T-helper 2 cell (primary cell): ENCODE measurements around the gene ADGRD2.

Experiments used
- DNase-seq, 5 experiments: peaks; one replicate each; pipeline versions ENCODE4 v3.0.0 to v3.0.0-alpha.2; 2012 to 2022

Gene ADGRD2

DNA sequence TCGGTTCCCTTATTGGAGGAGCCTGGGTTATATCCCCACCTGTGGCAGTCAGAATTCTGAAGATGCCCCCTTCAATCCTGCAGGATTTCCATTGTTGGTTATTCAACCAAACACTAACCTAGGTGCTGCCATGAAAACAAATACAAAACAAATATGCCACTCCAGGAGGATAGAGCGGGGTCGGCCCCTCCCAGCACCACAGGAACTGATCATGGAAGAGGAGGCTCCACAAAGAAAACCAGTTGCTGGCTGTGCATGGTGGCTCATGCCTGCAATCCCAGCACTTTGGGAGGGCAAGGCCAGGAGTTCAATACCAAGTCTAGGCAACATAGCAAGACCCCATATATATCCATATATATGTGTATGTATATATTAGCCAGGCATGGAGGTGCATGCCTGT is 13.2 kb upstream of the ADGRD2 start:
- DNase-seq = no peak

DNA sequence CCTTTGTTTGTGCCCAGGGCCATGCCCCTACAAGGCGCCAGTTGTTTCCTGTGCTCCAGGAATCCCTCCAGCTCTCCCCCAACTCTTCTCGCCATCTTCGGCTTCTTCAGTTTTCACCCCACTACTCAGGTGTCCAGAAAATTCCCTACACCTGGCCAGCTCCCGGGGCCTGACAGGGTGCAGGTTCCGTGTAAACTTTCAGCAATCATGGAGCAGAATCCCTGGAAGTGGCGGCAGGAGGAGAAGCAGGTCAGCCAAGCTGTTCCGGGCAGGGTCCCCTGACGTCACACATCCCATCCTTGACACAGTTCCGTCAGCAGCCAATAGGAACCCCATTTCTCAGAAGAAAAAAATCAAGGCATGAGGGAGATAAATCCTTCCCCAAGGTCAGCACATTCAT is 12.2 kb upstream of the ADGRD2 start:
- no peak for DNase-seq

DNA sequence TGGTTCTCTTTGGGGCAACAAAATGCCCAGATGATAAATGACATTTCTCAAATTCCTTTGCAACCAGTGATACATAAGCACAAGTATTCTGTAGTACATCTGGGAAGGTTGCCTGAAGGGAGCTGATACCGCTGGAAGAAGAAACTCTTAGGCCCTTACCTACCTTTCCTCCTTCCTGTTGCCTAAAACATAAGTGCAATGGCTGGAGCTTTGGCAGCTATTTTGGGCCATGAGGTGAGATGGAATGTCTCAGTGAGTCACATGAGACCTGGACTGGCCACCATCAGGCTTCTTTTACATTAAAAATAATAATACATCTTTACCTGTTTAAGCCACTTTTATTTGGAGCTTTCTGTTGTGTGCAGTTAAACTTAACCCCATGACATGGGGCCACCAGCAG is 11.2 kb upstream of the ADGRD2 start:
- DNase-seq = no peak

DNA sequence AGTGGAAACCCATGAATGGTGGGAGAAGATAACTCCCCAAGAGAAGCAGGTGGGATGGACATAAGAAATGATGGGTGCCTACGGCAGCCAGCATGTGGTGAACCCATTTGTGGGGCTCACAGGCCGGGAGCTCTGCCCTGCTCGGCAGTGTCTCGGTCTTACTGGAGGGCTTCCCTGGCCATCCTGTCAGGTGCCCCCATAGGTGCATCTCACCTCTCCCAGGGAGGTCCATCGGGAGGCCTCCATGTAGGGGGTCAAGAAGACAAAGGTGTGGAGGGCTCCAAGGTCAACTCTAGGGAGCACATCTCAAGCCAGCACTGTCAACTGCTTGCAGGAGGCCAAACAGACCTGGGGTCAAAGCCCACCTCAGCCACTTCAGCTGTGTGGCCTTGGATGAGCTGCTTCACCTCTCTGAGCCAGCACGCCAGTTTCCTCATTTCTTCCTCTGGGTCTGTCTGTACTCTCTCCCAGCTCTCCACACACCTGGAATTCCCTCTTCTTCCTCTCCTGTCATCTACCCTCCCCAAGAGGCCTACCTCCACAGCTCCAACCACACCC is 10.5 kb upstream of the ADGRD2 start:
- no peak for DNase-seq

DNA sequence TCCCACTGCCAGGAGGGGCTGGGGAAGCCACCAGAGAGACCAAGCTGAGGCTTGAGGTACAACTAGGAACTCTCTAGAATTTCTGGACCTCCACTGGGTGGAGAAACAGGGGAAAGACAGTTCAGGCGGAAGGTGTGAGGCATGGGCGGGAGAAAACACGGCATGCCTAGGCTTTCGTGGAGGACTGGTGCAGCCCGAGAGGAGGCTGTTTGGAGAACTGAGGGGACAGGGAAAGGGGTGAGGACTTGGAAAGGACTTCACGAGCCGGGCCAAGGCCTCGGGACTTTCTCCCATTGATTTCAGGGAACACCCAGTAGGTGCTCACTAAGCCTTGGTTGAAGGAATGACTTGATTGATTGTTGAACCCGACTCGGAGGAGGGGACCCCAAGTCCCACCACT is 9.5 kb upstream of the ADGRD2 start:
- no peak for DNase-seq

DNA sequence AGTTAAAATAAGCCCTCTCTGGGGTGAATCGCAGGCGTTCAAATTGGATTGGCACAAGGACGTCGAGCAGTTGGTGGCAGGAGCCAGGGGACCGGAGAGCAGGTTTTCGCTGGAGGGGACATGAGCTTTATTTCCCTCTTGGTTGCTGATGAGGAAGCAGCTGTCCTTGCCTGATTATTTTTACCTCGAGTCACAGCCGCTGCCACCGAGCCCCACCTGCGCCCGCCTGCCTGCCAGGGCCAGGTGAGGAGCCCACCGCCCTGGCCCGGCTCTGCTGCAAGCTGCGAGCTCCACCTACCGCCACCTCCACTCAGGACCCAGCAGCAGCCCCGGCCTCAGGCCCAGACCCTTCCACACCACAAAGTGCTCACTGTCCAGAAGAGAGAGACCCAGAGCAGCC is 9.0 kb upstream of the ADGRD2 start:
- no peak for DNase-seq

DNA sequence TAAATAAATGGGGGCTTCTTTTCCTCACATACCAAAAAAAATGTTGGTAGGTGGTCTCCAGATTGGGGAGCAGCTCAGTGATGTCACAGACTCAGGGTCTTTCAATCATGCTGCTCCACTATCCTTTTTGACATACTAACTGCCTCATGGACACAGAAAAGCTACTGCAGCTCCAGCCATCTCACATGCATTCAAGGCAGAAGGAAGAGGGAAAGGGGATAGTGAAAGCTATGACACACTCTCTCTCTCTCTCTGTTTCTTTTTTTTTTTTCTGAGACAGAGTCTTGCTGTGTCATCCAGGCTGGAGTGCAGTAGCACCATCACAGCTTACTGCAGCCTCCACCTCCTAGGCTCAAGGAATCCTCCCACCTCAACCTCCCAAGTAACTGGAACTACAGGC is 7.9 kb upstream of the ADGRD2 start:
- DNase-seq = no peak

DNA sequence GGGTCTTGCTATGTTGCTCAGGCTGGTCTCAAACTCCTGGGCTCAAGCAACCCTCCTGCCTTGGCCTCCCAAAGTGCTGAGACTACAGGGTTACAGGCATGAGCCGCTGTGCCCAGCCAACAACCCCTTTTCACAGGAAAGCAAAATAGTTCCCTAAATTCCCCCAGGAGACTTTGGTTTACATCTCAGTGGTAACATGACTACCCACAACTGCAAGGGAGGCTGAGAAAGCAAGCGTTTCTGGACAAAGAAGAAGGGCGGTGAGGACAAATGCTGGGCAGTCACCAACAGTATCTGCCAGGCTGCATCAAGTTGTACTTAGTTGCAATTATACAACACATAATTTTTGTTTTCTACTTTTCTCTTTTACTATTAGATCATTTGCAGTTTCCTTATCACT is 7.4 kb upstream of the ADGRD2 start:
- no peak for DNase-seq

DNA sequence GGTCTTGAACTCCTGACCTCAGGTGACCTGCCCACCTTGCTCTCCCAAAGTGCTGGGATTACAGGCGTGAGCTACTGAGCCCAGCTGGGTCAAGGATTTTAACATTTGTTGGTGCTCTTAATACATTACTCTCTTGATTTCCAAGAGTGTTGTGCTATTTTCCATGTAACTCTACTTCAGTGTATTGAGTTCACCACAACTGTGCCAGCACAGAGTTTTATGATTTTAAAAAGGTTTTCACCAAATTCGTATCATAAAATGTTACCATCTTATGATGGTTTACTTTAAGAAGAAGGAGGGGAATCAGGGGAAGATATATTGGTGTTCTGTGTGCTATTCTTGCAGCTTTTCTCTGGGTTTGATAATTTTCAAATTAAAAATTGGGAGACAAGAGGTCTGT is 6.6 kb upstream of the ADGRD2 start:
- DNase-seq = no peak

DNA sequence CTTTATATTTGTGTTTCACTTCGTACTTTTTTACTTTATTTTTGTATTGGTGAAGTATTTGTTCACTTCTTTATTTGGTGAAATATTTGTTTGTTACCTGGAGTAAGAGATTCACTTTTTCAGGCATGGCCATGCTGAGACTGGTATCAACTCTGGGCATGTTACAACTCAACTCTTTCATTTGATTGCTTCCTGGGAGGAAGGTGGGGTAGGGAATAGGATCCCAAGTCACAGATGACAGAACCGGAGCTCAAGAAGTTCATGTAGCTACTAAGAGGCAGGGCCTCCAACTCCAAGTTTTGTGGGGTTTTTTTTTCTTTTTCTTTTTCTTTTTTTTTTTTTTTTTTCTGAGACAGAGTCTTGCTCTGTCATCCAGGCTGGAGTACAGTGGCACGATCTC is 6.1 kb upstream of the ADGRD2 start:
- DNase-seq = no peak

DNA sequence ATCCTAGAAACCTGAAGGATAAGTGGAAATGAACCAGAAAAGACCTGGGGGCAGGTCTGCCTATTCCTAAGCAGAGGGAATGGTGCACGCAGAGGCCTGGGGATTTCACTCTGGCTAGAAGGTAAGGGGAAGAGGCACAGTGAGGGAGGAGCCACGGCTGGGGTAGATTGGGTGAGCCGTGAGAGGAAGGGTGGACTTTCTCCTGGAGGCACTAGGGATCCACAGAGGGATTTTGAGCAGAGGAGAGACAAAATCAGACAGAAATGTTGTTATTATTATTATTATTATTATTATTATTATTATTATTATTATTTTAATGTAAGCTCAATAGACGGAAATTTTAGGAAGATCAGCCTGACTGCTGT is 3.0 kb upstream of the ADGRD2 start:
- no peak for DNase-seq

DNA sequence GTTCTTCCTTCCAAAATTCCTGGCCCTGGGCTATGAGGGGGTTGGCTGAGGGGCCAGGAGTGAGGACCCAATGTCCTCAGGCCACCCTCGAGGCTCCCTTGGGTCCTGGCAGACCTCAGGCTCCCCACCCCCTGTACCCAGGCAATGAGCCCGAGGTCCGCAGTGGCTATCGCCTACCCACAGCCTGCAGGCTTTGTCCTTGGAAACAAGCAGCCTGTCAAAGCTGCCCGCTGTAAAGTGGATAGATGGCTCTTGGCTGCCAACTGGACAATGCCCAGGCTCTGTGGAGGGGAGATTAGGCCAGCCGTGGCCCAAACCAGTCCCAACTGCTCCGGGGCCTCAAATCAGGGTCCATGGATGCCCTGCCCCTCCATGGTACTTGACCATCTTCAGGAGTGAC is 2.2 kb upstream of the ADGRD2 start:
- no peak for DNase-seq

DNA sequence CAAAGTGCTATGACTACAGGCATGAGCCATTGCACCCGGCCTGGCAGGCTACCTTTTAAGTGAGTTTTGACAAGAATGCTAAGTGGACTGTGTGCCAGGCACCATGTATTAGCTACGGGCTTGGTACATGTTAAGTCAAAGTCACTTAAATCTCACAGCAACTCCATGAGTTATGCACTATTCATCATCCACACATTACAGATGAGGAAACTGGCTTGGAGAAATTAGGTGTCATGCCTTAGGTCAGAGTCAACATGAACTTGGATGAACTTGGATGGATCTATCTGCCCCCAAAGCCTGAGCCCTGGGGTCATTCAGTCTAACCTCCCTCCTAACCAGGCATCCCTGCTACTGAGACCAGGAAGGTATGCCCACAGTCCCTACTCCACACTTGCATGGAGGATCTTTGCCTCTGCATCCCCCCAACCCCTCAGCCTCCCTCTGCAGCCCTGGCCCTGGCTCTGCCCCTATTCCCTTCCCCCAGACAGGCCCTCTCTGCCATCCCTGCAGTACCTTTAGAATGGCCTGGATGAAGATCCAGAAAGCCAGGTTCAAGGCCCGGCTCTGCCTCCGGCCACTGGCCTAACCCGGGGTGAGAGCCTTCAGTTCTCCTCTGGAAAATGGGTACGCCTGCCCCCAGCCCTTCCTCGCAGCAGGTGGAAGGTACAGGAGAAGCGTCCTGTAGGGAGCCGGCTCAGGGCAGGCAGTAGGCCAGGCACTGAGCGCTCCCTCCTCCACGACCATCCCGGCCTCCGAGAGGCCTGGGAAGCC is 685 bp upstream of the ADGRD2 start:
- DNase-seq = no peak

DNA sequence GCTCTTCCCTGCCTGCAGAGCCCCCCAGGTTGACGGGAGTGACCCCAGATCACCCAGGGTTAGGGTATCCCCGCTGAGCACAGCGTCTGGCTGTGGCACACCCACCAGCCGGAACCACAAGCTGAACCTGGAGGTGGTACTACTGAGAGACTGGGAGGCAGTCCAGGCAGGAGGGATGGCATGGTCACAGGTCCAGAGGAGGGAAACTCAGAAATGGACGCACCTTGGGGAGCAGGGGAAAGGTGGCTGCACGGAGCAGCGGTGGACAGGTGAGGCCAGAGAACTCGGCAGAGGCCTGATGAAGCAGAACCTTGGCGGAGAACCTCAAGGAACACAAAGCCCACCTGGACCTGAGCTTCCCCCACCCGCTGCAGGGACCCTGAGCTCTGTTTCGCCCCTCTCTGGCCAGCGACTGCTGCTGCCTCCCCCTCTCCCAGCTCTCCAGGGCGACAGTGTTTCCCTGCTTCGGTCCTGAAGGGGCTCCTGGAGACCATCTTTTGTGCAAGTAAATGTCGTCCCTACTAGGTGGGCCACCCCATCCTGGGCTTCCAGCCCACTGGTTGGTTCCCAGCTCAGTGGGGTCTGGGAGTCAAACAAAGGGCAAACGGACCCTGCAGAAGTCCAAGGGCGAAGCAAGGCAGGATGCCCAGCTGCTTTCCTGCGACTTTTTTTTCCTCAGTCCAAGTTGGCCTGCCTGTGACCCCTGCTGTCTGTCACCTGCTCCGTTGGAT is 845 bp downstream of the ADGRD2 start:
- no peak for DNase-seq

DNA sequence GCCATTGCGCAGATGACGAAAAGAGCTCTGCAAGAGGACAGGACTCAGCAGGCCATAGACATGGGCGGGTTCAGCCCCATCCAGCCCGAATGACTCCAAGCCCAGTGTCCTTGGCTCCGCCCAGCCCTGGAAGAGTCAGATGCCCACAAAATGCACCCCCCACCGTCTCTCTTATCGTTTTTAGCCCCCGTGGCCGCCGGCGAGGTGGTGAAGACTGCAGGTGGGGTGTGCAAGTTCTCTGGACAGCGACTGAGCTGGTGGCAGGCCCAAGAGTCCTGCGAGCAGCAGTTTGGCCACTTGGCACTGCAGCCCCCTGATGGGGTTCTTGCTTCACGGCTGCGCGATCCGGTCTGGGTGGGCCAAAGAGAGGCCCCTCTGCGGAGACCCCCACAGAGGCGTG is 2.1 kb downstream of the ADGRD2 start:
- DNase-seq = no peak

DNA sequence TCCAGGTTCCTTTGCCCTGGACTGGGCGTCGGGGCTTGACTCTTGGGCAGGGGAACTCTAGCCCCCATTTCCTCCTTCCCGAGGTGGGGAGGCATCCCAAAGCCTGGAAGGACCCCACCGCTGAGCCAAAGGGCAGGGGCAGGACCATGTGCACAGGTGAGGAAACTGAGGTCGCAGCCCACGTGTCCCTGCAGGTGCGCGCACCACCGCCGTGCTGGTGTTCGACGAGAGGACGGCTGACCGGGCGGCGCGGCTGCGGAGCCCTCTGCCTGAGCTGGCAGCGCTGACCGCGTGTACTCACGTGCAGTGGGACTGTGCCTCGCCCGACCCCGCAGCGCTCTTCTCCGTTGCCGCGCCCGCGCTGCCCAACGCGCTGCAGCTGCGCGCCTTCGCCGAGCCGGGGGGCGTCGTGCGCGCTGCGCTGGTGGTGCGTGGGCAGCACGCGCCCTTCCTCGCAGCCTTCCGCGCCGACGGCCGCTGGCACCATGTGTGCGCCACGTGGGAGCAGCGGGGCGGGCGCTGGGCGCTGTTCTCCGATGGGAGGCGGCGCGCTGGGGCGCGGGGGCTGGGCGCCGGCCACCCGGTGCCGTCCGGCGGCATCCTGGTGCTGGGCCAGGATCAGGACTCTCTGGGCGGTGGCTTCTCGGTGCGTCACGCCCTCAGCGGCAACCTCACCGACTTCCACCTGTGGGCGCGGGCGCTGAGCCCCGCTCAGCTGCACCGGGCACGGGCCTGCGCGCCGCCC is 2.8 kb downstream of the ADGRD2 start:
- no peak for DNase-seq

DNA sequence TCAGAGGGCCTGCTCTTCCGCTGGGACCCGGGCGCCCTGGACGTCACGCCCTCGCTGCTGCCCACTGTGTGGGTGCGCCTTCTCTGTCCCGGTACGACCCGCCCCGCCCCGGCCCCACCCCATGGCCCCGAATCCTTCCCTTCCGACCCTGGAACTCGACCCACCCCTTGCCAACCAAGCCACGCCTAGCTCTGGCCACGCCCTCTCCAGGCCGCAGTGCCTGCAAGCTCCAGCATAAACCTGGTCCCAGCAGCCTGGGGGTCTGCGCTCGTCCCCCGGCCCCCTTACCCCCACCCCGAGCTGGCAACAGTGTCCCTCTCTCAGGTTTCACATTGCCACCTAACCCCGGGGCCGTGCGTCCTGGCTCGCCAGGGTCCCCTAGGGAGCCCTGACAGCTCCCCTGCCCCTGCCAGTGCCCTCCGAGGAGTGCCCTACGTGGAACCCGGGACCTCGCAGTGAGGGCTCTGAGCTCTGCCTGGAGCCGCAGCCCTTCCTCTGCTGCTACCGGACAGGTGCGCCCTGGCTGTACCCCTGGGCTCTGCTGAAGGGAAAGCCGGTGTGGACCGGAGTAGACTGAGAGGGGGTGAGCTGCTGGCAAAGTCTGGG is 3.4 kb downstream of the ADGRD2 start:
- no peak for DNase-seq

DNA sequence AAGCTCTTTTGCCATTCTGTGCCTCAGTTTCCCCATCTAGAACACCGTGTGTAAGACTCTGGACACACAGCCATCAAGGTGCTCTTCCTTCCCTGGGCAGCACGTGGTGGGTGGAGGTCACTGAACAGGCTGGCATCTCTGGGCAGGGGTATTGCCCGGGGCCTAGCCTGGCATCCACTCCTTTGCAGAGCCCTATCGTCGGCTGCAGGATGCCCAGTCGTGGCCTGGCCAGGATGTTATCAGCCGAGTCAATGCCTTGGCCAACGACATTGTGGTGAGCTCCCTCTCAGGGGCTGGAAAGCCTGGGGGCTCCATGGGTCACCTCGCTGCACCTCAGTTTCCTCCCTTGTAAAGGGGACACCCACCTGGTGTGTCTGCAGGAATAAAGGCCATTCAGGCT is 4.0 kb downstream of the ADGRD2 start:
- DNase-seq = no peak

DNA sequence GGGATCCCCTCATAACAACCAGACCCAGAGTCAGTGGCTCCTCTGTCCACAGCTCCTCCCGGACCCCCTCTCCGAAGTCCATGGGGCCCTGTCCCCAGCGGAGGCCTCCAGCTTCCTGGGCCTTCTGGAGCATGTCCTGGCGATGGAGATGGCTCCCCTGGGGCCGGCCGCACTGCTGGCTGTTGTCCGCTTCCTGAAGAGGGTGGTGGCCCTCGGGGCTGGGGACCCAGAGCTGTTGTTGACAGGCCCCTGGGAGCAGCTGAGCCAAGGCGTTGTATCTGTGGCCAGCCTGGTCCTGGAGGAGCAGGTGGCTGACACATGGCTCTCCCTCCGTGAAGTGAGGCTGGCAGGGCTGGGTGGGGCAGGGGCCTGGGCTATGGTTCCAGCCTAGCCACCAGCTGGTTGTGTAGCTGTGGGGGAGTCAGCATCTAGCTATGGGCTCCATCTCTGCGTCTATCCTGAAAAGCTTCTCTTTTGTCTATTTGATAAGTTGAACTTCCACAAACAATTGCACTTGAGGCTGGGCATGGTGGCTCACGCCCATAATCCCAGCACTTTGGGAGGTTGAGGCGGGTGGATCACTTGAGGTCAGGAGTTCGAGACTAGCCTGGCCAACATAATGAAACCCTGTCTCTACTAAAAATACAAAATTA is 4.7 kb downstream of the ADGRD2 start:
- no peak for DNase-seq

DNA sequence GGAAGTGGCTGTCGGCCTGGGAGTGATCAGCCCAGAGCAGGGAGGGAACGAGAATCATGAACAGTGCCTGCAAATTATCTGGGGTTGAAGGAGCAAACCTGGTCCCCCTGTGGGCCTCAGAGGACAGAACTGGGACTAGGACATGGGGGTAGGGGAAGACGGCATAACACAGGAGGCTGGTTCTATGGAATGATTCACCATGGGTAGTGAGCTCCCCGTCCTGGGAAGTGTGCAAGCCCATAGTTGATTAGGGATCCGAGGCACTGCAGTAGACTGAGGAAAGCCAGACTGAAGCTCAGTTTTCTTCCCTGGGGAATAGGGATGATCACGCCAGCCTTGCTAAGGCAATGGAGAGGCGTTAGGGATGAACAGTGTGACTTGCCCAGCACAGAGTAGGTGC is 5.6 kb downstream of the ADGRD2 start:
- DNase-seq = no peak

DNA sequence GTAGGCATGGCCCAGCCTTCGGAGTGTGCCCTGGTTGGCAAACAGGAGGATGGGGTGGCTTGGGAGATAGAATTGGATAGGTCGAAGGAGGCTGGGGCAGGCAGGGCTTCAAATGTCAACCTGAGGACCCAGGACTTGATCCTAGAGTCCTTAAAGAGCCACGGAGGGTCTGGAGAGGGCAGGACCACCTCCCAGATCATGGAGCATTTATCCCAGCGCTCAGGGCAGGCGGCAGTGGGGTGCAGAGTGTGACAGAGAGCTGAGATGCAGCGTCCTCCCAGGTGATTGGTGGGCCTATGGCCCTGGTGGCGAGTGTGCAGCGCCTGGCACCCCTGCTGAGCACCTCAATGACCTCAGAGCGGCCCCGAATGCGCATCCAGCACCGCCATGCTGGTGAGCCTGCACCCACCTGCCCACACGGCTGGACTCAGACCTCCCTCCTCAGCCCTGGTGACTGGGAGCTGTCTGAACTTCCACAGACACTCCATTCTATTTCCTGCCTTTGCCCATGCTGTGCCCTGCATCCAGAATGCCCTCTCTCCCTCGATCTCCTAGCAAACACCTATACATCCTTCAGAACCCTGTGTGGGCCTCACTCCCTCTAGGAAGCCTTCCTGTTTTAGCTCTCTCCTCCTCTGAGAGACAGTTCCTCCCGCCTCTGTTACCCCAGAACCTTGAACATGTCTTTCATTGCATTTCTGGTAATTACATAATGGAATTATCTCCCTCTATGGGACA is 6.3 kb downstream of the ADGRD2 start:
- DNase-seq = no peak
